Loucy (cell line): ENCODE measurements around the gene KIAA2012.
"Not testable (repeated sequence)": the region's sequence is repeated elsewhere in the genome, so short reads cannot be mapped to it uniquely, and the experiment has no call there.

ENCODE experiments used
- H2AFZ ChIP-seq: fragments of 200-600 bp; sonication (generic); 2 replicates; pipeline ENCODE4 v1.6.0; 2016; ENCODE audit warnings: antibody characterized with exemption, mild to moderate bottlenecking, low read length, moderate library complexity
- H3F3A ChIP-seq: fragments of 200-600 bp; 2 replicates; pipeline ENCODE4 v1.6.0; 2016; ENCODE audit warnings: antibody characterized with exemption, low read depth, mild to moderate bottlenecking
- H3K27me3 ChIP-seq: fragments of 200-600 bp; sonication (generic); 2 replicates; pipeline ENCODE4 v1.6.1; 2014; ENCODE audit warnings: low read length, mild to moderate bottlenecking; ENCODE audit not compliant: insufficient read depth, poor library complexity, severe bottlenecking
- H3K36me3 ChIP-seq: fragments of 200-600 bp; sonication (generic); 2 replicates; pipeline ENCODE4 v1.6.1; 2016; ENCODE audit warnings: low read length; ENCODE audit not compliant: insufficient read depth
- H3K4me1 ChIP-seq: fragments of 200-600 bp; sonication (generic); 2 replicates; pipeline ENCODE4 v1.5.1; 2014; ENCODE audit warnings: low read length, mild to moderate bottlenecking; ENCODE audit not compliant: insufficient read depth, poor library complexity, severe bottlenecking
- H3K4me2 ChIP-seq: fragments of 200-600 bp; sonication (generic); 2 replicates; pipeline ENCODE4 v1.6.0; 2014; ENCODE audit warnings: antibody characterized with exemption, low read length, low read depth, mild to moderate bottlenecking; ENCODE audit not compliant: poor library complexity, severe bottlenecking
- H3K4me3 ChIP-seq: fragments of 200-600 bp; sonication (generic); 2 replicates; pipeline ENCODE4 v1.5.1; 2014; ENCODE audit warnings: low read length, mild to moderate bottlenecking, mixed read lengths; ENCODE audit not compliant: poor library complexity, severe bottlenecking
- H3K79me2 ChIP-seq: fragments of 200-600 bp; sonication (generic); 2 replicates; pipeline ENCODE4 v1.6.1; 2014; ENCODE audit warnings: low read length; ENCODE audit not compliant: insufficient read depth
- H3K9ac ChIP-seq: fragments of 200-600 bp; sonication (generic); 2 replicates; pipeline ENCODE4 v1.6.0; 2014; ENCODE audit warnings: mild to moderate bottlenecking, low read depth, low read length, moderate library complexity; ENCODE audit not compliant: poor library complexity, severe bottlenecking
- H3K9me2 ChIP-seq: fragments of 200-600 bp; sonication (generic); replicated peaks from 2 replicates; pipeline ENCODE4 v1.6.1; 2016; ENCODE audit warnings: low read depth, low read length, mixed read lengths
- H3K9me3 ChIP-seq: fragments of 200-600 bp; sonication (generic); 2 replicates; pipeline ENCODE4 v1.6.1; 2014; ENCODE audit warnings: mild to moderate bottlenecking, antibody characterized with exemption, low read length, low read depth; ENCODE audit not compliant: insufficient read depth
- H4K20me1 ChIP-seq: fragments of 200-600 bp; sonication (generic); 2 replicates; pipeline ENCODE4 v1.6.0; 2014; ENCODE audit warnings: antibody characterized with exemption, low read length, mild to moderate bottlenecking; ENCODE audit not compliant: insufficient read depth, poor library complexity, severe bottlenecking
- EZH2phosphoT487 ChIP-seq: fragments of 200-600 bp; IDR thresholded peaks from 2 replicates; pipeline ENCODE4 v1.6.1; 2018; ENCODE audit warnings: antibody characterized with exemption, mild to moderate bottlenecking, moderate library complexity, borderline replicate concordance
- TF ChIP-seq, protein P1 (sequence below): fragments of 200-600 bp; sonication (generic); conservative IDR thresholded peaks from 2 replicates; pipeline ENCODE4 v1.5.1; 2014; ENCODE audit warnings: mild to moderate bottlenecking, antibody characterized with exemption, low read length

KIAA2012 gene

GRCh38 chr2:202221873-202222272 lies 148.8 kb downstream of the KIAA2012 start:
- Histone ChIP-seq H3K4me2 (no peak overlapping the region), H3K27me3 (no peaks in the 10 kb centered on the region), H3K36me3 (peaks cover 24% of the 10 kb centered on the region; the same call in 1 of the 2 replicates), H3K9me3 (no peaks in the 10 kb centered on the region), H4K20me1 (peaks cover 21% of the 10 kb centered on the region), H3K79me2 (peaks cover 73% of the 10 kb centered on the region), H3F3A (no peaks in the 10 kb centered on the region), H3K9ac (no peak overlapping the region), H3K4me1 (no peaks in the 10 kb centered on the region), H2AFZ (no peak overlapping the region), H3K4me3 (no peak overlapping the region), H3K9me2 (no peaks in the 10 kb centered on the region)
- TF ChIP-seq EZH2phosphoT487, result no peak
- TF ChIP-seq, protein P1, sequence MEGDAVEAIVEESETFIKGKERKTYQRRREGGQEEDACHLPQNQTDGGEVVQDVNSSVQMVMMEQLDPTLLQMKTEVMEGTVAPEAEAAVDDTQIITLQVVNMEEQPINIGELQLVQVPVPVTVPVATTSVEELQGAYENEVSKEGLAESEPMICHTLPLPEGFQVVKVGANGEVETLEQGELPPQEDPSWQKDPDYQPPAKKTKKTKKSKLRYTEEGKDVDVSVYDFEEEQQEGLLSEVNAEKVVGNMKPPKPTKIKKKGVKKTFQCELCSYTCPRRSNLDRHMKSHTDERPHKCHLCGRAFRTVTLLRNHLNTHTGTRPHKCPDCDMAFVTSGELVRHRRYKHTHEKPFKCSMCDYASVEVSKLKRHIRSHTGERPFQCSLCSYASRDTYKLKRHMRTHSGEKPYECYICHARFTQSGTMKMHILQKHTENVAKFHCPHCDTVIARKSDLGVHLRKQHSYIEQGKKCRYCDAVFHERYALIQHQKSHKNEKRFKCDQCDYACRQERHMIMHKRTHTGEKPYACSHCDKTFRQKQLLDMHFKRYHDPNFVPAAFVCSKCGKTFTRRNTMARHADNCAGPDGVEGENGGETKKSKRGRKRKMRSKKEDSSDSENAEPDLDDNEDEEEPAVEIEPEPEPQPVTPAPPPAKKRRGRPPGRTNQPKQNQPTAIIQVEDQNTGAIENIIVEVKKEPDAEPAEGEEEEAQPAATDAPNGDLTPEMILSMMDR, result no peak

GRCh38 chr2:202237787-202238233 lies 164.8 kb downstream of the KIAA2012 start:
- no peaks in the 10 kb centered on the region for H3F3A ChIP-seq
- H3K4me1 ChIP-seq, result peaks cover 26% of the 10 kb centered on the region
- no peaks in the 10 kb centered on the region for H3K9me2 ChIP-seq
- no peaks in the 10 kb centered on the region for H3K36me3 ChIP-seq
- H3K4me2 ChIP-seq, result peak overlapping the region; percentile 84
- peak overlapping the region; percentile 93 for H3K4me3 ChIP-seq
- peak overlapping the region; percentile 88; the same call in 1 of the 2 replicates for H2AFZ ChIP-seq
- H3K27me3 ChIP-seq, result peaks cover 5% of the 10 kb centered on the region
- no peaks in the 10 kb centered on the region for H3K9me3 ChIP-seq
- peaks cover 58% of the 10 kb centered on the region for H3K79me2 ChIP-seq
- TF ChIP-seq, protein P1, result no peak
- TF ChIP-seq EZH2phosphoT487, result no peak
- H4K20me1 ChIP-seq, result peaks cover 46% of the 10 kb centered on the region
- H3K9ac ChIP-seq, result peak overlapping the region; percentile 90

DNA sequence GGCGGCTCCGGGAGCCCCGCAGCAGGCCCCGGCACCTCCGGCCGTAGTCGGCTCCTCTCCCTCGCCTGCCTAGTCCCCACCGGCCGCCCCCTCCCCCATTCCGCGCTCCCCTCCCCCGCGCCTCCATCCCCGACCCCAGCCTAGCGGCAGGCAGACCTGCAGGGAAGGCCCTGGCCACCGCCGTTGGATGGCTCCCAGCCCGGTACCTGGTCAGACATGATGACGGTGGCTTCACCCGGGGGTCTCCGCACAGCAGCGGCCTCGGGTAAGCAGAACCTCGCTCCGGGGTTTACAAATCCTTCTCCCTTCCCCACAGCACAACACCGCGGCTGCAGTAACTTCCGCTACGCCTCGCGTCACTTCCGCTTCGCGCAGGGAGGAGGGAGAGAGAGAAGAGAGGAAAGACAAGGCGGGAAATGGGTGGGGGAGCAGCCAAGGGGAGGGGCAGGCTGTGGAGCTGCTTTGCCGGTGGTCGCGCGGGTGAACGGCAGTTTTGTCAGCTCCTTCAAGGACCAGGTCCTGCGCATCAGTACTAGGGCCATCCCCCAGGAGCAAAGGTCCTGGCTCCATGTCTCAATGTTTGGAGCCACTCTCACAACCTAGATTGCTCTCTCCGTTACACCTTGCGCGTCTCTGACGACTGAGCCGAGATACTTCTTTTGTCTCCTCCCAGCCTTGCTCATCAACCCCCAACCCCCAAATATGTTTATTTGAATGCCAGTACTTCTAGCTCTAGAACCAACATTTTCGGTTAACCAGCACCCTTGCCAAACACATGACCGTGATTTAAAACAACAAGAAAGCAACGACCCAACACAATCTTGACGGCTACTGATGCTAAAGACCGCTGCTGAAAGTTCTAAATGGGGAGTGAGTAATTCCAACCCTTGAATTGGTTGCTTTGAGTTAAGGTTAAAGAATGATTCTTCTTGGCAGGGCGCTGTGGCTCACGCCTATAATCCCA lies 165.5 kb downstream of the KIAA2012 start, which contains the start of gene SUMO1:
SUMO1 (minus strand) TSS at position 364 of the 964 bp plus-strand sequence; CDS start at position 218, 146 bp downstream.
- no peak for TF ChIP-seq EZH2phosphoT487
- TF ChIP-seq, protein P1, result no peak
- Histone ChIP-seq H3K9ac (peak within 1 kb of the TSS; percentile 90), H3F3A (no peaks in the 10 kb centered on the region), H3K4me1 (peaks cover 21% of the 10 kb centered on the region), H3K9me2 (no peaks in the 10 kb centered on the region), H2AFZ (peak within 1 kb of the TSS; percentile 88), H3K27me3 (peaks cover 5% of the 10 kb centered on the region), H4K20me1 (peaks cover 39% of the 10 kb centered on the region), H3K4me3 (peak within 1 kb of the TSS; percentile 93), H3K36me3 (no peaks in the 10 kb centered on the region), H3K9me3 (no peaks in the 10 kb centered on the region), H3K79me2 (peaks cover 51% of the 10 kb centered on the region), H3K4me2 (peak within 1 kb of the TSS; percentile 84)

DNA sequence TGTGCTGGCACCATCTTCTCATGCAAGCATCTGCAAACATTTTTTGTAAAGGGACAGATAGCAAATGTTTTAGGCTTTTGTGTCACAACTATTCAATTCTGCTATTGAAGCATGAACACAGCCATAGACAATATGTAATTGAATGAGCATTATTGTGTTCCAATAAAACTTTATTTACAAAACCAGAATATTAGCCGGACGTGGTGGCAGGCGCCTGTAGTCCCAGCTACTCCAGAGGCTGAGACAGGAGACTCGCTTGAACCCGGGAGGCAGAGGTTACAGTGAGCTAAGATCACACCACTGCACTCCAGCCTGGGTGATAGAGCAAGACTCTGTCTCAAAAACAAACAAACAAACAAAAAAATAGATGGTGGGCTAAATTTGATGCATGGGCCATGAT lies 174.7 kb downstream of the KIAA2012 start:
- not testable (repeated sequence) for H3K9ac ChIP-seq, H3K9me2 ChIP-seq, H3K4me2 ChIP-seq, H2AFZ ChIP-seq, H3K4me3 ChIP-seq, H3K4me1 ChIP-seq, H4K20me1 ChIP-seq, H3K36me3 ChIP-seq, H3K9me3 ChIP-seq, H3K27me3 ChIP-seq, H3K79me2 ChIP-seq, H3F3A ChIP-seq
